SH-SY5Y (cell line): ENCODE data around the gene OR10A3.

Experiments used
- GATA2 ChIP-seq: IDR thresholded peaks from 2 replicates; pipeline ENCODE4 v1.6.1; 2011; ENCODE audit warnings: mild to moderate bottlenecking, low read depth, low read length
- GATA3 ChIP-seq: IDR thresholded peaks from 2 replicates; pipeline ENCODE4 v1.6.1; 2011; ENCODE audit warnings: low read depth, mild to moderate bottlenecking, low read length, moderate library complexity

OR10A3 gene

DNA sequence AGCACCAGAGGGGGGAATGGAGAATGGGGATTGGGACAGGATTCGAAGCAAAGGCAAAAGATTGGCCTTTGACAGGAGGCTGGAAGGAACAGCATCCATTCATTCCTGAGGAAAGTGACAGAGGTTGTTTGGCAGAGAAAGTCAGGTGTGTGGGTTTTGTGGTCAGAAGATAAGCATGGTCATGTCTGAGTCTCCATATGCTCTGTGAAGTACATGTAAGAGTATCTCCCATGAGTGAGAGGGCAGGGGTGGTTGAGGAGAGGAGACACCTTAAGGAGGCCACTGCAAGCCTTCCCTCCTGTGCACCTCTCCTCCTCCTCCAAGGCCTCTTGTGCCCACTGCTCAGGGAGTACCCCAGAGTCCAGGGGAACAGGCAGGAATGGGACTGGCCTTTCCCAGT lies 25.6 kb upstream of the OR10A3 start:
- TF ChIP-seq GATA2: no peak
- no peak for TF ChIP-seq GATA3

DNA sequence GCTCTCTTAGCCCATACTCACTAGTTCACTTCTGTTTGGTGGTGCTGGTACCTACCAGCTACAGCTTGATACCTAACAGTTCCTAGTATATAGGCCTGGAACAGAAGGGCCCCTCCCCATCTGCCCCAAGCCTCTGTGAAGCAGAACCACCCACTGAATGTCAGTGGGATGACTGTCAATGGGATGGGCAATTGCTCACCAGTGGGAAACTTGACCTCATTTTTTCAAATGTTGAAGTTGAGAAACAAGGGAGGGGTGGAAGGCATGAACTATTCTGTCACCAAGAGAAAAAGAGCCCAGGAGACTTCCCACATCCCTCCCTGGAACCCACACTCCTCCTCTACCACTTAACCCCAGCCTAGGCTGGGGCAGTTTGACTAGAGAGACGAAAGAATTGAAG lies 23.9 kb upstream of the OR10A3 start, which contains the start of gene NLRP10:
Gene NLRP10, minus strand, starts transcription at position 62 of the 400 bp plus-strand sequence. CDS start 1,952 bp downstream, outside the sequence.
- TF ChIP-seq GATA2: no peak
- no peak for TF ChIP-seq GATA3

DNA sequence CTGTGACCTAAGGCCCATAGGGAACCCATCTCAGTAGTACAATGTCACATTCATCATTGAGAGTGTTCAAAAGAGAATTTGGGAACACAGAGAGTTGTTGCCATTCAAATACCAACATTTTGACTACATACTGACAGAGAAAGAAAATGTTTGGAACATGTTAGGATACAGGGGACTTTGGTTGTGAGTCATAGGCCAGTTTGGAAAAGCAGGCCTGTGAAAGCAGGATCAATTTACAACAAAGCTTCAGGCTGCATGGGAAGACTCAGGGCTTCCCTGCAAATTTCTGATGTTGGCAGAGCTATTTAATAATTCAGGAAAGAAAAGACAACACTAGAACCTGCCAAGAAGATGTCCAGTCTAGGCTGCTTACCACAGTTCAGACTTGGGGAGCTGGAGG lies 23.4 kb upstream of the OR10A3 start:
- TF ChIP-seq GATA2 (no peak), GATA3 (no peak)

DNA sequence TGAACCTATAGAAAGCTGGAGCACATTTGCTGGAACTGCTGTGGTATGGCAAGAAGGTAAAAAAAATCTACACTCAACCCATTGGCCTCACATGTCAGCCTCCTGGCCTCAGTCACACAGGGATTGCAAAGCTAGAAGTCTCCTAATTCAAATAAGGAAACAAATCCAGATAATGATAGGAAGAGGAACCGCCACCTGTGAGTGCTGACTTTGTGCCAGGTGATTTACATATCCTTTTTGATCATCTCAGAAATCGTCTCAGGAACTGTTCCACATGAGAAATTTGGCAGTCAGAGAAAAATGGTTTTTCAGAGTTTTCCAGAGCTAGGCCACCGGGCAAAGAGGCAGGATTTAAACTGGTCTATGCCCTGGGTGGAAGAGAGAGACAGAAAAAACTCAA lies 22.8 kb upstream of the OR10A3 start:
- TF ChIP-seq GATA3: no peak
- no peak for TF ChIP-seq GATA2

GRCh38 chr11:7955191-7955590 lies 13.7 kb upstream of the OR10A3 start:
- TF ChIP-seq GATA2 (no peak), GATA3 (no peak)

GRCh38 chr11:7949934-7950333 lies 8.4 kb upstream of the OR10A3 start:
- no peak for TF ChIP-seq GATA2
- no peak for TF ChIP-seq GATA3

GRCh38 chr11:7944123-7944522 lies 2.6 kb upstream of the OR10A3 start:
- TF ChIP-seq GATA2 (no peak), GATA3 (no peak)

DNA sequence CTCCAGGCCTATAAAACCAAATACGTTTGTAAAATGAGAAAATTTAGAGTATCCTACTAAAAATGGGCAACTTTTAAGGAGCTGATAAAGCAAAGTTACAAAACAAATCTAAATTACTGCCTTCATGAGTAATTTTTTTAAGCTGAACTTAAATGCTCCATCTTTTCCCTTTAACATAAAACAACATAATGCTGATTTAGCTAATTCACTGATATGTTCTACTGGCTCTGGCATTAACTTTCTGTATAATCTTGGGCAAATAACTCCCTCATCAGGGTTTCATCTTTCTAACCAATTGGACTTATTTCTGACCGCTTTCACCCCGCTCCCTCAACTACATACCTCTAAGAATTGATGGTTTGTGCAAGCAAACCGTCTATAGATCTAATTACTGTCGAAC lies 362 bp downstream of the OR10A3 start:
- TF ChIP-seq GATA3: no peak

DNA sequence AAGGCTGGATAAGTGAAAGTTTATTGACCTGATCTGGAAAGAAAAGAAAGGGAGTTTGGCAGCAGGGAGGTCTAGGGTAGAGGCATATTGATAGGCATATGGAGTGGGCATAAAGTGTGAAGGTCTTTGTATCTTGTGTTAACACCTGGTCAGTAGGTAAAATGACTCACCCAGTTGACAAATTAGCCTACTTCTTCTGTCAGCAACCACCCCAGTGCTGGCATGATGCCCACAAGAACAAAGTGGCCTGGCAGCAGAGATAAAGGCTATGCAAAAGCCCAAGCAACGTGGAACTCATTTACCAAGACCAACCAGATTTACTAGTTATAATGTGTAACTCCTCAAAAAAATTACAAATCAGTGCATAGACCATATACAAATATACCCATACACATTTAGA lies 4.9 kb downstream of the OR10A3 start:
- TF ChIP-seq GATA2 (no peak), GATA3 (no peak)

GRCh38 chr11:7931168-7931567 lies 10.3 kb downstream of the OR10A3 start, which contains the start of gene OR10A6:
TSS of gene OR10A6 (minus strand) at chr11:7931268. CDS start at chr11:7928662, 2,606 bp downstream.
- TF ChIP-seq GATA2 (no peak), GATA3 (no peak)

DNA sequence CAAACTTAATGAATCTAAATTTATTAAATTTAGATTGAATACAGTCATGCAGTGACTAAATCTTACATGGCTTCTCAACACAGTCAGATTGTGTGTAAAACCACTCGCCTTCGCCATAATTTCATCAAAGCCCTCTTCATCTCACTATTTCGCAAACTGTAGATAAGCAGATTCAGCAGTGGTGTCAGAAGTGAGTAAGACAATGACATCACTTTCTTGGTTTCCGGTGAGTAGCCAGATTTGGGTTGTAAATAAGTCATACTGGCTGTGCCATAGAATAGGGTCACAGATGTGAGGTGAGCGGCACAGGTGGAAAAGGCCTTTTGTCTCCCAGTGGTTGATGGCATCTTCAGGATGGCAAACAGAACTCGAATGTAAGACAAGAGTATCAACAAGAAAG lies 13.9 kb downstream of the OR10A3 start:
- TF ChIP-seq GATA2 (no peak), GATA3 (no peak)

- no peak for TF ChIP-seq GATA2
Observed at GRCh38 chr11:7924536-7924935, 17.0 kb downstream of the OR10A3 start.

DNA sequence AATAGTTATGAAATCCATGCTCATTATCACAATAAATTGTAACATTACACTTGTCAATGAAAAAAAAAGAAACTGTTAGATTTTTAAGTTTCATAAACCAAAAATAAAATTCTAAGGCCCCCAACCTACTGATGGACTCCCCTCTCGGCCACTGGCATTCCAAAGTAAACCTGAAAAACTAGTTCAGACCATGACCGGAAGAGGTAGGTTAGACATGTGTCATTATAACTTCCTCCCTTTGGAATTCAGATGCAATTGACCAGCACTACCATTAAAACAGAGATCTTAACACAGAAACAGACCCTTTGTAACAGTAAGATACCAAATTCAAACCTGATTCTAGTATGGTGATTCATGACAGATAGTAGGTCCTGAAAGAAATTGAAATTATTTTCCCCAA lies 23.4 kb downstream of the OR10A3 start:
- no peak for TF ChIP-seq GATA3
- TF ChIP-seq GATA2: no peak

- TF ChIP-seq GATA3: no peak
- no peak for TF ChIP-seq GATA2
Observed at GRCh38 chr11:7911011-7911410, 30.5 kb downstream of the OR10A3 start.

GRCh38 chr11:7910286-7910788 lies 31.2 kb downstream of the OR10A3 start:
- TF ChIP-seq GATA2: no peak
- no peak for TF ChIP-seq GATA3
